GM18508 (cell line): ENCODE data around the gene KCNIP1.

Experiments
- ATAC-seq: cut with Tn5 transposase; IDR thresholded peaks from one replicate; pipeline ENCODE4 v1.9.1; 2021; ENCODE audit warnings: moderate number of reproducible peaks; ENCODE audit not compliant: insufficient read depth, unreplicated experiment

Gene KCNIP1

DNA sequence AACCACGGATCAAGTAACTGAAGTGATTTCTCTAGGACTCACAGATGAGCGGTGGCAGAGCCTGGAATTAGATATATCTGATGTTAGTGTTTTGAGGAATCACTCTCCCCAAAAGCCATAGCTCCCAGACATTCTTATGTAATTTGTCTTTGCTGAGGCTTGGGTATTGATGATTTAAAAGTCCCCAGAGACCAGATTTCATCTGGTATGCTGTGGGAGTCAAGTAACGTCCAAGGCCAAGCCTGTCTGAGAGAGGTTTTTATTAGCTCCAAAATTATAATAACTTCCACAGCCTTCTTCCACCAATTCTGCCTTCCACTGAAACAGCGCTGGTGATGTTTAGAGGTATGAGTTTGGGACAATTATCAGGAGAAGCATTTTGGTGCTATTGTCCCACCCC lies 21.3 kb upstream of the KCNIP1 start:
- ATAC-seq = no peak

GRCh38 chr5:170483701-170484458 lies 19.9 kb upstream of the KCNIP1 start:
- ATAC-seq = no peak

- no peak for ATAC-seq
These were observed 19.4 kb upstream of the KCNIP1 start for GRCh38 chr5:170484459-170484831.

DNA sequence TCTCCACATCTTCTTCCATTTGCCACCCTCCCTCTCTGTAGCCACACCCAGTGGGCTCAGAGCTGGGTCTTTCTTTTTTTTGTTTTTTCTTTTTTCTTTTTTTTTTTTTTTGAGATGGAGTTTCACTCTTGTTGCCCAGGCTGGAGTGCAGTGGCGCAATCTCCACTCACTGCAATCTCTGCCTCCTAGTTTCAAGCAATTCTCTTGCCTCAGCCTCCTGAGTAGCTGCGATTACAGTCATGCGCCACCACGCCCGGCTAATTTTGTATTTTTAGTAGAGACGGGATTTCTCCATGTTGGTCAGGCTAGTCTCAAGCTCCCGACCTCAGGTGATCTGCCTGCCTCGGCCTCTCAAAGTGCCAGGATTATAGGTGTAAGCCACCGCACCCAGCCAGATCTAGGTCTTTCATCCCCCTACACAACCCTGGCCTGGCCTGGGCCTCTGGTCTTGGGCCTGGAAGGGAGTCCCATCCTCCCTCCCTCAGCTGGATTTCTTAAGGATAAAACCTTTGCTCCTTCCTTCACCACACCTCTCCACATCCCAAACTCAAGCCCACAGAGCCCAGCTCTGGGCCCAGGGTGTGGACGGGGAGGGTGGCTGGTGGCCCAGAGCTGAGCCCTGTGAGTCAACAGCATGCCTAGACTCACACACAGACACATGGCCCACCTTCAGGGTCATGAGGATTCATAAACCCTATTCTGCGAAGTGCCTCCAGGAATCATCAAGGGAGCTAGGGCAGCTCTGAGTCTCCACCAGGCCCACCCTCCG lies 18.8 kb upstream of the KCNIP1 start:
- no peak for ATAC-seq

- ATAC-seq = no peak
These were observed 18.3 kb upstream of the KCNIP1 start for GRCh38 chr5:170485616-170485911.

DNA sequence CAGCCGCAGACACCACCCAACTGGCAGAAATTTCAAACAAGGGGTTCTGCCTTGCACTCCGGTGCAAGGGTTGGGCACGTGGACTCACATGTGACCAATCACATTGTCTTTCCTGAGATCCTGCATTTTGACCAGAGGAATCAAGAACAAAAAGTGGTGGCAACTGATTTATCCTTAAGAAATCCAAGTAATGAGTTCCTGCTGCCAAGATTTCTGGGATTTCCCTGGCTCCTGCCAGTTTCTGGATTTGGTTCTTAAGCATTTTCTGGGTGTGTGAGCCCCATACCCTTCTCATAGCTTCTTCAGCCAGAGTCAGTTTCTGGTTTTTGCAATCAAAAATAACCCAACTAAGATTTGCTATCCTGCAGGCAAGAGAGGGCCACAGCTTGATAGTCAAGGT lies 17.4 kb upstream of the KCNIP1 start:
- ATAC-seq = no peak

DNA sequence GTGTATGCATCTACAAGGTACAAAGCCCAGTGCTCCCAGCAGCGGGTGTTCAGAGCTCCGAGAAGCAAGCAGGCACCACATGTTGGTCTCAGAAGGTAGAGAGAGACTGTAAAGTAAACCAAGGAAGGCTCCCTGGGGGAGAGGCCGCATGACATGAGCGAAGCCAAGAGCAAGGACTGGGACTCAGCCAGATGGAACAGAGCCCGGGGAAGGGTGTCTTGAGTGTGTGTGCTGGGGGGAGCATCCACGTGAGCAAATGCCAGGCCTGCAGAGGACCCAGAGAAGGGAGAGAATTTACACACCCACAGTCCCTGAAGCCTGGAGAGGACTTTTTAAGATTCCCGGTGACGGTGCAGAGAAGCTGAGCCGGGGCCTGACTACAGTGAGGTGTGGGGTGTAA lies 15.2 kb upstream of the KCNIP1 start:
- no peak for ATAC-seq

- no peak for ATAC-seq
These were observed 14.6 kb upstream of the KCNIP1 start for GRCh38 chr5:170489199-170489598.

DNA sequence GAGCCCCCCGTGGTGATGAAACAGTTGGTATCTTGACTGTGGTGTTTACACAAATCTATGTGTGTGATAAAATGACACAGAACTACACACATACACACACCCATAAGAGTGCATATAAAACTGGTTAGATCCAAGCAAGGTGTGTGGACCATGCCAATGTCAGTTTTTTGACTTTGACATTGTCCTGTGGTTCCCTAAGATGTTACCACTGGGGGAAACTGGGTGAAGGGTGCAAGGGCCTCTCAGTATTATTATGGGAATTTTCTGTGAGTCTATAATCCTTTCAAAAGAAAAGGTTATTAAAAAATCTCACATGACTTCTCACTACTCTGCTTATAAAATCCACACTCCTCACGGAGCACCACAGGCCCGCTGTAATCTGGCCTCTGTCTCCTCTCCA lies 13.4 kb upstream of the KCNIP1 start:
- no peak for ATAC-seq

DNA sequence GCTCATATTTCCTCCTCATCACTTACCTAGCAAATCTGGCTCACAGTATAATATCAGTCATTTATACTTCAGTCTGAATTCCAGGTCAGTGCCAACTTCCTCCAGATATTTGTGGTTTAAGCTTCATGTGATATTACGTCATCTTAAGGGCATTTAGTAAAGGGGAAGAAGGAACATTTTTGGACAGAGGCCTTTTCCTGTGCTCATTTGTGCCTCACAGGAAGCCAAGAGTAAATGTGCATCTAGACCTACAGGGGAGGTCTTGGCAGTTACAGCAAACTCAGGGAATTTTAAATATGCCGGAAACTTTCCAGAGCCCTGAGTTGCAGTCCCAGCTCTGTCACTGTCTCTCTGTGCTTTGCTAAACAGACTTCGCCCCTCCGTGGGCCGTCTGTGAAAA lies 12.3 kb upstream of the KCNIP1 start:
- ATAC-seq = no peak

DNA sequence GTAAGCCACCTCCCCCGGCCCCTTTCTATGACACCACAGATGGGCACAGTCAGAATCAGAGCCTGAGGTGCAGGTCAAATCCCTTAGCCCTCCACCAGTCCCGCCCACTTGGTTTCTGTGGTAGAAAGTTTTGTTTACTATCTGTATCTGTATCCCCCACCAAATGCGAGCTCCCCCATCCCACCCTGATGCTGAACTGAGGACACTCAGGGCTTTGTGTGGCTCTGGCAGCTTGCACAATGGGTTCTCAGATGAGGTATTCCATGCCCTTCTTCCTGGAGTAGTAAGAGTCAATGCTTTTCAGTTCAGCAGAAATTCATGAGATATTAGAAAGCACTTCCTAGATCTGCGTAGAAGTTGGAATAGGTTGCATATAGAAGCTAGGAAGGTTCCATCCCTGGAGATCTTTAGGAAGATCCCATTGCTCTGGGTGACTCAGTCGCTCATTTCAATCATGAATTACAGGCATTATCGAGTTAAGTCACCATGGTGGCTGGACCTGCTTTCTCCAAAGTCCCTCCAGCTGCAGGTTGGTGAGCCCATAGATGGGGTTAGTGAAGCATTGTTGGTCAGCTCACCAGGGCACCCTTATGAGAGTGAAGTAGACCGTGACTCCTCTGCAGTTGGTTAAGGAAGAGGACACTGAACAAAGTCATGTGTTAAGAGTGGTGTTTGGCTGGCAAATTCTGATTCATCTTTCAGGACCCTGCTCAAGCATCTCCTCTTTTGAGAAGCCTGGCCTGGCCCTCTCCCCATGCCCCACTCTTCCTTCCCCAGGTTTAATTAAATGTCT lies 10.6 kb upstream of the KCNIP1 start:
- no peak for ATAC-seq

DNA sequence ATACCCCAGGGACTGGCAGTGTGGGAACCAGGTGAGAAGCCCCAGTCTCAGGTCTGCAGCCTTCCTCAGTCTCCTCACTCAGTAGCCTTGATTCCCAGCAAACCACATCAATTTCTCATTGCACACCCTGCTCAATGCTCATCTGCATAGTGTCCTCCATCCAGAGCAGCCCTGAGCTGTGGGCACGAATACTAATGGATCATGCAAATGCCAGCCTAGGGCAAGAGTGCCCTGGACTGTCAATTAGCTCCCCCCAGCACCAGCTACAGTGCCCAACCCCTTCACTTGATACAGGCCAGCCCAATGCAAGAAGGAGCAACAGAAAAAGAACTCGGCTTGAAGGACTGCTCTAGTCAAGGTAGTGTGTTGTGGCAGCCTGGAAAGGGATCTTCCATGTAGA lies 9.8 kb upstream of the KCNIP1 start:
- ATAC-seq = no peak

- no peak for ATAC-seq
These were observed 7.8 kb upstream of the KCNIP1 start for GRCh38 chr5:170495825-170496661.

DNA sequence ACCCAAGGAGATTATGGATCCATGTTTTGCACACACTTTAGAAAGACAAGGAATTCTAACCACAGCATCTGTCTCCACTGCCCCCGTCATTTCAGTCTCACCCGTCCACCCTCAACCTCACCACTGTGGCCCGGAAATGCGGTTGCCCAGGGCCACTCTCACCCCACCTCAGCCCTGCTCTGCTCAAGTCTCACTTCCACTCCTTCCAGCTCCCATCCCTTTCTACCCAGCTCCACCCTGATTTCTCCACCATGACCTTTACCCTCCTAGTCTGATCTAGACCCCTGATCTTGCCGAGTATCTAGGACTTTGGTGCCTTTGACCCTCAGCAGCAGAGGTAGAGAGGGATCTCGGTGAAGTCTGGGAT lies 7.2 kb upstream of the KCNIP1 start:
- ATAC-seq = no peak

DNA sequence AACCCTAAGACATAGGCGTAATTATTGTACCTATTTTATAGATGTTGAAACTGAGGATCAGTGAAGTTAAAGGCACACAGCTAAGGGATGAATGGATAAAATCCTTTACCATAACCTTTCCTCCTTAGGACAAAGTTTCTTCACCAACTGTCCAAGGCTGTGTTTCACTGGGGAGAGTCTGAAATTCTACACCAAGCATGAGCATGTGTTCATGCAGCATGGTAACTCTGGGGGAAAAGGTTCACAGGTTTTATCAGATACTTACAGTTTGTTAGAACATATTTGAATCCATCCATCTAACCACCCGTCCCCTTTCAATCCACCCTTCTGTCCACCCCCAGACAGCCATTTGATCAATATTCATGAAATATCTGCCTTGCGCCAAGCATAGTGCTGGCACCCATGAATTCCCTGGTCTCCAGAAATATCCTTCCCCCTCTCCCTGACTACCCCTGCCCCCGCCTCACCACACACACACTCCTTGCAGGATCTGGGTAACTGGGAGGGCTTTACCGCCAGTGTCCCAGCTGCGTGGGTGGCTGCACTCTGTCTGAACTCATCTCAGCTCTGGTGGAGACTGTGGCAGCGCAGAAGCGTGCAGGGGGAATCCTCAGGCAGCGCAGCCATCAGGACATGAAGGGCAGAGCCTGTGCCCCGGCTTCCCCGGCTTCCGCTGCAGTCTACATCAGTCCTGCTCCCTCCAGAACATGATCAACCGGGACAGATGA lies 6.3 kb upstream of the KCNIP1 start:
- no peak for ATAC-seq

DNA sequence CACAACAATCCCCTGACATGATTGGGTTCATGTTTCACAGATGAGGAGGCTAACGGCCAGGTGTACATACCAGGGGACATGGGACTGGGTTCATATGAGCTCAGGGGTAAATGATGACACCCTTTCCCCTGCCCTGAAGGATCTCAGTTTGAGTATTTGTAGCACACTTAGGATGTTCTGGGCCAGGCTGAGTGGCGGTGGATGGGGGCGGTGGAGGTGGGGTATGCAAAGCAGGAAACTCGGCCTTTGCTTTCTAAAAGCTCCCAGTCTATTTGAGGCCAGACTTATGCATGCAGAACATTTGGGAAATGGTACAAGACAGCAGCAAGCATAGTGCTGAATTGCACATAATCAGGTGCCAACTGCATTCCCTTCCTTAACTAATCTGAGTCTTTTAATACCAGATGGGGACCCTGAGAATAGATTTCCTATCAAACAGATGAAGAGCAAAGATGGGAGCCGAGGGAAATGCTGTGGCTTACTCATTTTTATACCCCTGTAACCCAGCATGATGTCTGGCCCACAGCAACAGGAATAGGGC lies 4.9 kb upstream of the KCNIP1 start:
- no peak for ATAC-seq

DNA sequence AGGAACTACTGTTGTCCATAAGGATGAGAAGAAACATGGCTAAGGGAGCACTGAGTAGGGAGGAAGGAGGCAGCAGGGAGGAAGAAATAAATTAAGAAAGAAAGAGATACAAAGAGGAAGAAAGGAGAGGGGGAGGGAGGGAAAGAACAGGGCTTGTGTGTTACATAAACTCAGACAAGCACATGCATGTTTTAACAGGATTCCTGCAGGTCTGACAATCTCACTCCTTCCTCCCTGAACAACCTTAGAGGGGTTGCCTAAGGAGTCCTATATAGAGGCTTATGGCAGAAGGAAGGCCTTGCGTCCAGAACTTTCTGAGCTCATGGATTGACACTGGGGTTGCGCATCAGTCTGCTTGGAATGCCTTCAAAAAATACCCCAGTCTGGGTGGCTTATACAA lies 4.2 kb upstream of the KCNIP1 start:
- ATAC-seq = no peak

GRCh38 chr5:170501361-170501760 lies 2.5 kb upstream of the KCNIP1 start:
- ATAC-seq = no peak

DNA sequence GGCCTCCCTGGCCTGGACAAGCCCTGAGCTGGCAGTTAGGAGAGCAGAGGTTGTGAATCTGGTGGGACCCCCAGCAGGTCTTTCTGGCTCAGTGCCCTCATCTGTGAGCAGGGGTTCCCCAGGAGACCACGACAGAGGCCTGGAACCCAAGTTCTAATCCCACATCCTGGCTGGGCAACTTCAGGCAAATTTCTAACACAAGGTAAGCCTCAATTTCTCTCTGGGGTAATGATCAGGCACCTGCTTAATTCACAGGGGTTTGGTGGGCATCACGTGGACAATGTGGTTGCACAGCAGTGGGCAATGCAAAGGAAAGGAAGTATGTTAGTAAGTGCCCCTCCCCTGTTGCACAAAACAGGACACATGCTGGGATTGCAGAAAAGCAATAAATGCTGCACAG lies 1.9 kb upstream of the KCNIP1 start:
- no peak for ATAC-seq
